Brain pericyte (primary cell): ENCODE results near the gene MRPL41.
"Not testable (repeated sequence)": the region's sequence is repeated elsewhere in the genome, so short reads cannot be mapped to it uniquely, and the experiment has no call there.

Source experiments
- DNase-seq: peaks from one replicate; pipeline ENCODE4 v3.0.0-alpha.2; 2012; ENCODE audit warnings: low read depth, low spot score

MRPL41 gene

DNA sequence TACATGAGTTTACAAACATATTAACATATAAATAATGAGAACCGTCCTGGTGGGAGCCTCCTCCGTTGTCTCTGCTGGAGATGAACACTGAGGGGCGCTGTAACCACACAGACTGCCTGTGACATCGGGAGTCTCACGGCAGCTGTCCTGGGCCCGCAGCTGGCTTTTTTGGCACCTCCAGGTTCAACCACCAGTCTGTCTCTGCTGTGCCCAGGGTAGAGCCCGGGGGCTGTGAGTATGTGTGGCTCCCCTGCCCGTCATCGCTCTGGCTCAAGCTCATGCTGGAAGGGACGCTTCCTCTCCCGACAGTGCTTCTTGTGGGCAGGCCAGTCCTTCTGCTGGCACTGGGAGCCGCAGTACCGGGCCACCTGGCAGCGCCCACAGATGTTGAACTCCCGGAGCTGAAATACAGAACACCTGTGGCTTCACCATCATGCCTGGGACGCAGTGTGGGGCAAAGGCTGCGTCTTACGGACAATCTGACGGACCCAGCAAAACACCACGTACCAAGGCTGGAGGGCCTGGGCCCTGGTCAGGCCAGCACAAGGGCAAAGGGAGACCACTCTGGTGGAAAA is 30.7 kb downstream of the MRPL41 start:
- DNase-seq, result no peak

GRCh38 chr9:137583347-137583746 is 31.7 kb downstream of the MRPL41 start:
- no peak for DNase-seq

- DNase-seq, result no peak
Observed at GRCh38 chr9:137583957-137584356, 32.3 kb downstream of the MRPL41 start.

GRCh38 chr9:137586854-137587253 is 35.2 kb downstream of the MRPL41 start:
- no peak for DNase-seq

DNA sequence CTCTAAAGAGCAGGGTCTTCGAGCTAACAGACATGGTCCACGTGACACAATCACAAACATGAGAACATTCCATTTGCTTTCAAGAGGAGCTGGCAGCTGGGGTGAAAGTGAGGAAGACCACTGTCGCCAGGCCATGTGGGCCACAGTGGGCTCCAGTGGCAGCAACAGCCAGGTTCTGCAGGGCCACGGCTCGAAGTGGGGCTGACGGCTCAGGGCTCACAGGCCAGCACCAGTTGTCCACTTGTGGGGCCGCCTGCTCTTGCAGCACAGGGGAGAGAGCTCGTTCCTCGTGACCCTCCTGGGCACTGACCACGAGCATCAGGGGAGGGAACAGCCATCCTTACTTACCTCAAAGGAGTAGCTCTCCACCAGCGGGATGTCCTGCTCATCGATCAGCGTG is 36.6 kb downstream of the MRPL41 start:
- DNase-seq, result no peak

DNA sequence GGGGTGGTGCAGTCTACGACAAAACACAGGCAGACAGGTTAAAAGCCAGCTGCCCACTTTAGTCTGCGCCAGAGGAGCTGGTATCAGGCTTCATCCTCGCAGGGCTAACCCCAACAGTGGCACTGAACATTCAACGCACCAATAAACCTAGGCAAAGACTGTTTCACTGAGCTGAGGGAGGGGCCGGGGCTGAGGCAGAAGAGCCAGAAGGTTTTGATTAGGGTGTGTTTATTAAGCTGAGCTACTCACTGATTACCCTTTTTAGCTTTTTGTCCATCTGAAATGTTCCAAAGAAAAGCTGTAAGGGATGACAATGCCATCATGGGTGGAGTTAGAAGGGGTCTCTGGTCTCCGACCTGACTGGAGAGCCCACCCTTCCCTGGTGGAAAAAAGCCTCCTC is 37.2 kb downstream of the MRPL41 start:
- no peak for DNase-seq

DNA sequence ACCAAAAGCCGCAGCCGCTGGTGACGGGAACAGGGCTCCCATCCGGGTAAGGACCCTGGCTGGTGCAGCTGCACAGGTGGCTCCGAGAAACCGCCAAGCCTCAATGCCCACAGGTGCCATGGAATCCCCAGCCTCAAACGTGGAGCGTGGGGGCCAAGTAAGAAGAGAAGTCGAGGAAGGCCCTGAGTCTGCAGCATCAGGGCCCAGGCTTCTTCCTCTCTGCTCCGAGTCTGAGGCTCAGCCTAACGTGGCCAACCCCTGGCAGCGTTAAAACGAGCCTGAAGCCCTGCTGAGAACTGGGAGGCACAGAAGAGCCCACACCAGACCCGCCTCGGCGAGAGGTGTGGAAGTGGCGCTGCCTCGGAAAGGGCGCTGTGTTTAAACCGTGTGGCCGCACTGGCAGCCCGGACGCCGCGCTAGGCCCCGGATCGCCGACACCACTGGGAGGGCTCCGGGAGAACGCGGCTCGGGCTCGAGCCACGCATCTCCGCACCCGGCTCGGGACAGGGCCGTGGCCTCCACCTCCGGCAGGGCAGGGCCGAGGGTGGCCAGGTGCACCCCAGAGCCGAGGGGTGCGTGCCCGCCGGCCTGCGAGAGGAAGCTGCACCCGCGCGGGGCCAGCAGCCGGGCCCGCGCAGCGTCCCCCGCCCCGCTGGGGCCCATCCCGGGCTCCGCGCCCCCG is 37.9 kb downstream of the MRPL41 start:
- DNase-seq, result no peak

- DNase-seq, result no peak
Observed at GRCh38 chr9:137590123-137590468, 38.4 kb downstream of the MRPL41 start.

- DNase-seq, result no peak
Observed at GRCh38 chr9:137590469-137591383, 39.0 kb downstream of the MRPL41 start, which contains the start of gene ZMYND19. Gene ZMYND19, minus strand, starts transcription at chr9:137590512. Its CDS starts 249 bp downstream, at chr9:137590263.

- no peak for DNase-seq
Observed at GRCh38 chr9:137592767-137593166, 41.1 kb downstream of the MRPL41 start.

- no peak for DNase-seq
Observed at GRCh38 chr9:137593176-137593575, 41.5 kb downstream of the MRPL41 start.

- not testable (repeated sequence) for DNase-seq
Observed at GRCh38 chr9:137596577-137596976, 44.9 kb downstream of the MRPL41 start.

- DNase-seq, result no peak
Observed at GRCh38 chr9:137598943-137599342, 47.3 kb downstream of the MRPL41 start.
